Right renal cortex interstitium (tissue), 3 donors: Measurements from ENCODE around the gene PPT1. TPM values are rescaled to one million over a fixed set of nuclear protein-coding genes. Genes with fewer than 3 reads are reported as not detected.

ENCODE experiments used
- DNase-seq, 3 donors: peaks; one replicate each; pipeline ENCODE4 v3.0.0-alpha.2; 2013; ENCODE audit warnings: low read depth in 3 of 3, low spot score in 2 of 3
- polyA plus RNA-seq, 3 donors: library from polyadenylated mRNA; unstranded; fragments of 120-200 nt; gene quantifications; one replicate each; pipeline ENCODE4 v1.2.1, GENCODE V29; 2013; ENCODE audit not compliant: insufficient read length in 3 of 3

Gene PPT1
- polyA plus RNA-seq: 100 to 1,000 TPM; 111 to 144 (median 121) TPM

- peak; percentile 52 to 65 (median 56) for DNase-seq
Measured at GRCh38 chr1:40096977-40097782, at the start of gene PPT1. Gene PPT1 (minus strand): TSS chr1:40097252. CDS start chr1:40097238, 14 bp downstream.

GRCh38 chr1:40143891-40144575 lies 47.0 kb upstream of the PPT1 start:
- DNase-seq: peak in 2 of 3 donors; percentile 59 to 71

DNA sequence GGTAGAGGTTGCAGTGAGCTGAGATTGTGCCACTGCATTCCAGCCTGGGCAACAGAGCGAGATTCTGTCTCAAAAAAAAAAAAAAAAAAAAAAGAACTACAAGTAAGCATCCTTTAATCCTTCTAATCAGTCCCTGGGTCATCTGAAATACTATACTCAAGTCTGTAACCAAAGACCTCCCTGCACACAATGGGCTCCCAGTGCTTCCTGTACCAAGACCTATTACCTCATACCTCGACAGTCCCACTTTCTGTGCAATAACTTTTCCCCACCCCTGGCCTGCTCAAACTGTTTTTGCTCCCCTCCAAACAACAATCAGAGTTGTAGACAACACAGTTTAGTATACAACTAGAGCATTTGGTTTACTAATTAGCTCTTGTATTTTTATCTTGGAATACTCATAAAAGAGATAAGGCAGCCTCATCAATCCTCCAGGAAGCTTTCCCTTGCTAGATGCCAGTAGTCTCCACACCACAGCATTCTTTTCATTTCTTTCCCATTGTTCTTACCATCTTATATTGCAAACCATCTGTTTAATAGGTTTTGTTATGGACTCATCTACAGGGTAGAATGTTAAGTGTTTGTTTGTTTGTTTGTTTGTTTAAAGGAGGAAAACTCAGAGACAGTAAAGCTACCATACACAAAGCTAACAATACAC lies 45.0 kb upstream of the PPT1 start:
- no peak for DNase-seq

- no peak for DNase-seq
Measured at GRCh38 chr1:40140211-40140973, 43.3 kb upstream of the PPT1 start.

GRCh38 chr1:40133839-40134238 lies 36.8 kb upstream of the PPT1 start:
- no peak for DNase-seq

DNA sequence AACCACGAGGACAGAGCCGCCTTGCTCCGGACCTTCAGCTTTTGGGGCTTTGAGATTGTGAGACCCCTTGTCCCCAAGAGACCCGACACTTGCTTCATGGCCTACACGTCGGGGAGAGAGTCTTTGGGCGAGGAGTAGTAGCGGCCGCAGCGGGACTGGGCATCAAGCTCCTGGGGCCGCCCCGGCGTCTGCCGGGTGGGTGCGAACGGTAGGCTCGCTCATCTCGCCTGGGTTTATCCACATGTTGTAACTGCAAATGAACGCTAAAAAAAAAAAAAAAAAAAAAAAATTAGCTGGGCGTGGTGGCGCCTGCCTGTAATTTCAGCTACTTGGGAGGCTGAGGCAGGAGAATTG lies 36.2 kb upstream of the PPT1 start:
- no peak for DNase-seq

DNA sequence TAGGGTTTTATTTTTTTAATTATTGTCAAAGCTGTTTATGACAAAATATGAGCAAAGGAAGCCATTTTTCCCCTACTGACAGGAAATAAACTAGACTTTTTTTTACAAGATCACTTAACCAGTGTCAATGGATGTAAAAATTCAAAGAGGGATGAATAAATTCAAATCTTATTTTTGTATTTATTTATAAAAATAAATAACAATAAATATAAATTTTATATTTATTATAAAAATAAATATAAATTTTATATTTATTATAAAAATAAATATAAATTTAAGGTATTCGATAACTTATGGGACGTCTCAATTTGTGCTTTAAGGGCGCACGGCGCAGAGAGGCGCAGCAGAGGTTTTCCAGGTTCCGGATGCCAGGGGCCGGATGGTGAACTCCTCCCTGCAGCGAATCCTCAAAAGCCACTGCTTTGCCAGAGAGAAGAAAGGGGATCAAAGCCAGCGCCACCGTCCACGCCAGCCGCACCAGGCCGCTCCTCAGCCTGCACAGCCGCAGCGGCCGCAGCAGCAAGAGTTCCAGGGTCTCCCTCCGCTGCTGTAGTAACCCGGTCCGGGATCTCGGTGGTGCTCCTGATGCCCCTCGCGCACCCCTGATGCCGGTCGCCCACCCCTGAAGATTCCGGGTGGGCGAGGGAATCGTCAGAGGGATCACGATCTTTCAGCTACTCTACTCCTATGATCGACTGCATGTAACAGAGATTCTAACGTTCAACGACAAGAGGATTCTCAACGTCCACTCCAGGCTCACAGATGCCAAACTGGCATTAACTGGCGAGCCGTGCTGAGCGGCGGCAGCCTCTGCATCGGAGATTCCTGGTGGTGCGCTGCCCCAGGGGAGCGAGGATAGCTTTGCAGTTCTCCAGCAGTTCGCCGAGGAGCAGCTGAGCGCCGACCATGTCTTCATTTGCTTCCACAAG lies 35.6 kb upstream of the PPT1 start:
- peak; percentile 5 to 29 (median 16) for DNase-seq

DNA sequence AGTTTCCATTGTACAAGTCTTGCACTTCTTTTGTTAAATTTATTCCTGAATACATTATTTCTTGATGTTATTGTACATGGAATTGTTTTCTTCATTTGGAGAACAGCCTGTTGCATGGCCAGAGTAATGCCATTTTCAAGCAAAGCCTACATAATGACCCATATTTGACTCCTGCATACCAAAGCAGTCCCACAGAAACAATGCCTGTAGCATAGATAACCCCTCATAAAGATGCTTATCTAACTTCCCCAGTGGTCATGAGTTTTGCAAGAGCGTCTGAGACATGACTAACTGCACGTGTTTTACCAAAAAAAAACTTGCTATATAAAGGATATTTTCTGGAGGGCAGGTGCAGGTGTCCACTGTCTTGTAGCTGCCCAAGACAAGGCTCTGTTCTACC lies 33.8 kb upstream of the PPT1 start:
- DNase-seq: no peak

DNA sequence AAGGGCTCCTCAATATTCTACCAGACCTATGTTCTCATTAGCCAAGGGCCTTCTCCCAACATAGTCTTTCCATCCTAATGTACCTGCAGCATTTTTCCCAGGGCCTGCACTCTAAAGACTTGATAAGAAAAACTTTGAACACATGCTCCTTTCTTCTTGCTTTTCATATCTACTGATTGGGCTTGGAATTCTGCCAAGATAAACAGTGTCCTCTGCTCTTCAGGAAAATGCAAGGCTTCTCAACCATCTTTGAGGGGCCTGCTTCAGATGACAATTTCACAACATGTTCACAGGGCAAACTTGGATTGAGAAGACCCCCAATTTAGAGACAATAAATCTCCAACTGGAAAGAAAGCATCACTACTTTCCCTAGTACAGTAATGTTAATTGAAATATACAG lies 25.8 kb upstream of the PPT1 start:
- DNase-seq: no peak

DNA sequence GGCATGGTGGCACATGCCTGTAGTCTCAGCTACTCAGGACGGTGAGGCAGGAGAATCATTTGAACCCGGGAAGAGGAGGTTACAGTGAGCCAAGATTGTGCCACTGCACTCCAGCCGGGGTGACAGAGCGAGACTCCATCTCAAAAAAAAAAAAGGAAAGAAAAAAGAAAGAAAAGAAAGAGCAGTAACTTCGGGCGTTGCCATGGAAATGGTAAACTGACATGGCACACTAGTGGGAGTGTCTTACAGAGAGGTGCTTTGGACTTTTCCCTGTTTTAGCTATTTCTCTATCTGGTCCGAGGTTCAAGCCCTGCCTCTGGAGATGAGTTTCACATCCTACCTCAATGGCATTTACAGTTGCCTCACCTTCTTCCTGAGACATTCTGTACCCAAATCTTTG lies 23.1 kb upstream of the PPT1 start:
- DNase-seq: no peak

GRCh38 chr1:40114400-40114799 lies 17.3 kb upstream of the PPT1 start:
- no peak for DNase-seq

- no peak for DNase-seq
Measured at GRCh38 chr1:40110389-40110788, 13.3 kb upstream of the PPT1 start.

DNA sequence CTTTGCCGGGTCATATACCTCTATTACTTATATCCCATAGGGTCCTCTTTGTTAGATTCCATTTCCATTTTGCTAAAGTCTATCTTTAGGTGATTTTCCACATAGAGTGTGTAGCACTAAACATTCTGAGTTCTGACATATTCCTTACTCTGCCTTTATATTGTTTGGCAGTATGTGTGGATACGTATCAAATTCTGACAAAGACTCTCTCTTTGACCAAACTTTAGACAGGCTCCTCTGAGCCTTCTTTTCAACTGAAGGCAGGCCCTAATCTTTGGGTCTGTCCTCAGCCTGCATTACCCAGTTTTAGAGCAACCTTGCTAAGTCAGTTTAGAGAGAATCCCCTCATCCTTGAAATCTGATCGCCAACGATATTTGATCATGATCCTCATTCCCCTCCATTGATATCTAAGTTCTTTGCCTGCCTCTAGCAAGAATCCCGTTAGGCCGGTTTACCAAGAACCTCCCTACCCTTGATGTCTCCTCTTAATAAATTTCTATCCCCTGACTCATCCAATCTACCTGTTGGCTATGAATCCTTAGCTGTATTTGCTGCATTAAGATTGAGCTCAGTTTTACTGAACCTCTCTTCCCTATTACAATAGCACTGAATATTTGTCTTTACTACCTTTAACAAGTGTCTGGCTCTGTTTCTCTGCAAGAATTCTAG lies 10.4 kb upstream of the PPT1 start:
- DNase-seq: no peak

DNA sequence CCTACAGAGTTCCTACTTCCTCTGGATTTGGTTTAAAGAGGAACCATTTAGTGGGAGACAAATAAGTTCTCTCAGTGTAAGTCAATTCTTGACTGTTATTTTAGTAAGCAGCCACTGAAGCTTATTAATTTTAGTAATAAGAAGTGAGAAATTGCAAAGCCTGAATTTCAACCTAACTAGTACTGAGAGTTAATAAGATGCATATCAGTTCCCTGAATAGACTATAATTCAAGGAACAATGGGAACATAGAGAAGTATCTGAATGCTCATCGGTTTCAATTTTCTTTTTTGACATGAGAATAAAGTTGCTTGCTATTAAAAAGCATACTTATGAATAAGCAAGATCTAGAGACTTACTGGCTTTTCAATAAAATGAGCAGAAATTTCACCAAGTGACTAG lies 8.0 kb upstream of the PPT1 start:
- no peak for DNase-seq

GRCh38 chr1:40102896-40103295 lies 5.8 kb upstream of the PPT1 start:
- DNase-seq: no peak

DNA sequence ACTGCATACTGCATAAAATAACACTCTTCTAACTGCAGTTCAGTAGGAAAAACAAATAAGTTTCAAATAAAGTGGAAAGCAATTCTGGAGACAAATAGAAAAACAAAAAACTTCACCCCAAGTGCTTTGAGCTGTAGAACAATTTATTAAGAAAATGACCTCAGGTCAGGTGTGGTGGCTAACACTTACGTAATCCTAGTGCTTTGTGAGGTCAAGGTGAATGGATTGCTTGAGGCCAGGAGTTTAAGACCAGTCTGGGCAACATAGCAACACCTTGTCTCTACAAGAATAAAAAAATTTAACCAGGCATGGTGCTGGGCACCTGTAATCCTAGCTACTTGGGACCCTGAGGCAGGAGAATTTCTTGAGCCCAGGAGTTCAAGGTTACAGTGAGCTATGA lies 5.0 kb upstream of the PPT1 start:
- DNase-seq: no peak

DNA sequence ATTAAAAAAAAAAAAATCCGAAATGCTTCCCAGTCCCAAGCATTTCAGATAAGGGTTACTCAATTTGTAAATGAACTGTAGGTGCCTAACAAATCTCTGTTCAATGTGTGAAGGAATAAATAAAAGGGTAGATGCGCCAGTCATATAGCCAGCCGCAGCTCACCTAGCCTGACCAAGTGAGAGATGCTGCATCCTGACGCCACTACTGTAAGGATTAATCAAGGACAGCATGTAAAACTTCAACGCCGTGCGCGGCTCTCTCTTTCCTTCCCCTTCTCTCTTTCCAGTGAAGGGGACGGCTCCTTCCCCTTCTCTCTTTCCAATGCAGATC lies 441 bp downstream of the PPT1 start:
- no peak for DNase-seq

- no peak for DNase-seq
Measured at GRCh38 chr1:40095806-40096205, 1.2 kb downstream of the PPT1 start.

DNA sequence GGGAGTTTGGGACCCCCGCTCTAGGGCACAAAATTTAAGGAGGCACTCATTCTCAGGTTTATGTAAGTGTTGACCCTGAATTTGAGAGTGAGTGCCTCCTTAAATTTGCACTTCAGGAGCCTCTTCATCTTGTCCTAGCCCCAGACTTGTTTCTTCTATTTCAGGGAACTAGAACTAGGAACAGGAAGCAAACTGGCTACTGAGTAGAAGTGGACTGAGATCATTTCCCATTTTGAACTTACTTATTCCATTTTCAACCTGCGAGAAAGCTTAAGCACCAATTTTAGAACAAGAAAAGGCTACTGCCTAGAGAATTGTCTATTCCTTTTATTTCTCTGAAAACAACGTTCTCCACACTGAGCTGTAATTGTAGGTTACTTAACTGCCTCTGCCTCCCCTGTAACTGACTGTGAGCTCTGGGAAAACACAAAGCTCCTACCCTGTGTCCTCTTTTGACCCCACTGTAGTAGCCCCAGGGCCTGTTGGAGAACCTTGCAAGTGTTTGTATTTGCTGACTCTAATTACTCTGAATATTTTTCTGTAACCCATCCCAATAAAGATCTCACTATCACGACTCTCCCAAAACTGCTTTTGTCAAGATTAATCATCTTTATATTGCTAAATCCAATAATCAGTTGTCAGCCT lies 2.5 kb downstream of the PPT1 start:
- DNase-seq: no peak
